HEK293 (cell line): ENCODE measurements around the gene ARHGEF4.

ENCODE experiments used
- CTCF ChIP-seq: fragments of 450-650 bp; formaldehyde crosslinking; IDR thresholded peaks from 2 replicates; pipeline ENCODE4 v1.5.1; 2016; ENCODE audit warnings: missing biosample characterization, missing genetic modification characterization
- HOXC10 ChIP-seq: sonication (generic); formaldehyde crosslinking; IDR thresholded peaks from 2 replicates; pipeline ENCODE4 v1.8.1; 2023; ENCODE audit warnings: mild to moderate bottlenecking, missing genetic modification reagents
- PATZ1 ChIP-seq: fragments of 450-650 bp; formaldehyde crosslinking; IDR thresholded peaks from 2 replicates; pipeline ENCODE4 v1.5.1; 2016; ENCODE audit warnings: missing biosample characterization, missing genetic modification characterization
- SALL2 ChIP-seq: fragments of 450-650 bp; formaldehyde crosslinking; IDR thresholded peaks from 2 replicates; pipeline ENCODE4 v1.5.0; 2017; ENCODE audit warnings: missing biosample characterization, mild to moderate bottlenecking, missing genetic modification characterization, borderline replicate concordance
- ZBTB11 ChIP-seq: fragments of 450-650 bp; formaldehyde crosslinking; conservative IDR thresholded peaks from 2 replicates; pipeline ENCODE4 v1.5.1; 2016; ENCODE audit warnings: low read depth, missing biosample characterization, missing genetic modification characterization
- ZFP3 ChIP-seq: fragments of 450-650 bp; formaldehyde crosslinking; IDR thresholded peaks from 2 replicates; pipeline ENCODE4 v1.5.1; 2016; ENCODE audit warnings: low read depth, missing biosample characterization, missing genetic modification characterization
- ZNF76 ChIP-seq: fragments of 450-650 bp; formaldehyde crosslinking; IDR thresholded peaks from 2 replicates; pipeline ENCODE4; 2016; ENCODE audit warnings: low read depth, missing biosample characterization, missing genetic modification characterization, borderline replicate concordance

- no peak for TF ChIP-seq PATZ1 (tag by site-specific recombination)
- 0 out of 2 replicates have a peak, but pooled peaks have one; percentile 82 for TF ChIP-seq HOXC10 (CRISPR knock-in tag)
- TF ChIP-seq ZFP3 (tag by site-specific recombination), result no peak
- no peak for TF ChIP-seq SALL2
- no peak for TF ChIP-seq CTCF (tag by site-specific recombination)
- TF ChIP-seq ZNF76 (tag by site-specific recombination), result no peak
- TF ChIP-seq ZBTB11 (tag by site-specific recombination), result 0 out of 2 replicates have a peak, but pooled peaks have one; percentile 12
These were observed 256.4 kb downstream of the ARHGEF4 start, which contains the start of gene FAM168B for GRCh38 chr2:131093006-131093695.
